AG10803 (cell line): ENCODE measurements around the gene CHRND.

Source experiments
- DNase-seq: peaks from one replicate; pipeline ENCODE4 v3.0.0; 2010; ENCODE audit warnings: low read depth
- H3K4me3 ChIP-seq: 2 replicates; pipeline ENCODE4 v1.5.1; 2011; ENCODE audit warnings: mild to moderate bottlenecking, low read length, control low read depth
- TF ChIP-seq, protein P1 (sequence below): conservative IDR thresholded peaks from 2 replicates; pipeline ENCODE4 v1.5.1; 2011; ENCODE audit warnings: mild to moderate bottlenecking, low read length, control low read depth, inconsistent platforms

CHRND gene

DNA sequence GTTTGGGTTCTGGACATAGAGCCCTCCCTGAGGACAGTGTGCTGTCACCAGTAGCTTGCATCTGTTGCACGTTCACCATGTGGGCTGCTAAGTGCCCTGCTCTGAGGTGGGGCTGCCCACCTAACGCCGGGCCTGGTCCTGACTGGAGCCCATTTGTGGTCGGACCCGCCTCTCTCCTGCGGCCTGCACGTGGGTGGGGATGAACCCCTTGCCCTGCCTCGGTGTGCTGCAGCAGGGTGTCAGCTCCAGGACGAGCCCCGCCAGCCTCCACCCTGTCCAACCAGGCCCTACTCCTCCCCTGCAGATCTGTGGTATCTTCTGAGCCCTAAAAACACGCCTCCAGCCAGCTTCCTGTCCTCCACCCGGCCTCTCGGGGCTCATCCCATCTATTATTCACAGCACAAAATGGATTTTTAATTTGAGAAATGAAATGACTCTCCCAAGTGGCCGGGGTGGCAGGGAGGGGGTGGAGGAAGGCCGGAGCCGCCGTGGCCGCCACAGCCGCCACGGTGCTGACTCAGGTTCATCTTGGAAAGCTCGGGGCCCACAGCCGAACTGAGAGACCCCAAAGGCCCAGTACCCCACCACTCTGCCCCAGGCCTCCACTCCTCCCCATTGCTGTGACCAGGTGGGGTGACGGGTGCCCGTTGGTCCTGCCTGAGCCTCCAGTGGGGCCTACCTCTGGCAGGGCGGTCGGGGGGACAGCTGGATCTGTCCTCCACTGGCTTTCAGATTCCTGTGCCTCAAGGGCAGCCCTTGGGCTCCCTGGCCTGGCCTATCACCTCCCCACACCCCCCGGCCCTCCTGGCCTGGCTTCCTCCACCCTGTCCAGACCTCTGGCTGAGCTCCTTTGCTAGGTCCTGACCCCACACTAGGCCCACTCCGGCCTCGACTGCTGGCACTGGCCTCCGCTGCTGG, 35.5 kb upstream of the CHRND start:
- TF ChIP-seq, protein P1, sequence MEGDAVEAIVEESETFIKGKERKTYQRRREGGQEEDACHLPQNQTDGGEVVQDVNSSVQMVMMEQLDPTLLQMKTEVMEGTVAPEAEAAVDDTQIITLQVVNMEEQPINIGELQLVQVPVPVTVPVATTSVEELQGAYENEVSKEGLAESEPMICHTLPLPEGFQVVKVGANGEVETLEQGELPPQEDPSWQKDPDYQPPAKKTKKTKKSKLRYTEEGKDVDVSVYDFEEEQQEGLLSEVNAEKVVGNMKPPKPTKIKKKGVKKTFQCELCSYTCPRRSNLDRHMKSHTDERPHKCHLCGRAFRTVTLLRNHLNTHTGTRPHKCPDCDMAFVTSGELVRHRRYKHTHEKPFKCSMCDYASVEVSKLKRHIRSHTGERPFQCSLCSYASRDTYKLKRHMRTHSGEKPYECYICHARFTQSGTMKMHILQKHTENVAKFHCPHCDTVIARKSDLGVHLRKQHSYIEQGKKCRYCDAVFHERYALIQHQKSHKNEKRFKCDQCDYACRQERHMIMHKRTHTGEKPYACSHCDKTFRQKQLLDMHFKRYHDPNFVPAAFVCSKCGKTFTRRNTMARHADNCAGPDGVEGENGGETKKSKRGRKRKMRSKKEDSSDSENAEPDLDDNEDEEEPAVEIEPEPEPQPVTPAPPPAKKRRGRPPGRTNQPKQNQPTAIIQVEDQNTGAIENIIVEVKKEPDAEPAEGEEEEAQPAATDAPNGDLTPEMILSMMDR = no peak
- H3K4me3 ChIP-seq = no peak overlapping the region
- DNase-seq = no peak

DNA sequence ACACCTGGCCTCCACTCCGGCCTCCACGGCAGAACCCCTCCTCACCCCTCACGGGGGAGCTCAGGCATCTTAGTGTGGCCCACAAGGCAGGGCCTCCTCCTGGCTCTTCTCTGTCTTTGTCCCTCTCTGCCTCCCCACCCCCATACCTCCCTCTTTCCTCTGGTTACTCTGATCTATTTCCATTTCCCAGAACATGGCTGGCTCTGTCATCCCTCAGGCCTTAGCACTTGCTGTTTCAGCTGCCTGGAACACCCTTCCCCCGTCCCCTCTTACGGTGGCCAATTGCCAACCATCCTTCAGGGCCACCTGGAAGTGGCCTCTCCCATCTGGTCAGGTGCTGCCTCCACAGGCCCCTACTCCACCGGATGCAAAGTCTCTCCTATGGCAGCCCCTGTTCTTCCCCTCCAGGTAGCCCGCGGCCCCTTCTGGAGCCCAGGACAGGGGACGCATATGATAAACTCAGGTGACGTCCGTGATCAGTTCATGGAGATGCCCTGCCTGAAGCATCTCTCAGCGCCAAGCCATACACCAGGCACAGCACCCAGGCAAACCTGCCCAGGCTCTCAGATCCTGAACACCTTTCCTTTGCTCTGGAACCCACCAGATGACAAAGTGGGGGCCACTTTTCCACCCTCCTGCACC, 34.7 kb upstream of the CHRND start:
- DNase-seq = no peak
- TF ChIP-seq, protein P1 = no peak
- H3K4me3 ChIP-seq = no peak overlapping the region

DNA sequence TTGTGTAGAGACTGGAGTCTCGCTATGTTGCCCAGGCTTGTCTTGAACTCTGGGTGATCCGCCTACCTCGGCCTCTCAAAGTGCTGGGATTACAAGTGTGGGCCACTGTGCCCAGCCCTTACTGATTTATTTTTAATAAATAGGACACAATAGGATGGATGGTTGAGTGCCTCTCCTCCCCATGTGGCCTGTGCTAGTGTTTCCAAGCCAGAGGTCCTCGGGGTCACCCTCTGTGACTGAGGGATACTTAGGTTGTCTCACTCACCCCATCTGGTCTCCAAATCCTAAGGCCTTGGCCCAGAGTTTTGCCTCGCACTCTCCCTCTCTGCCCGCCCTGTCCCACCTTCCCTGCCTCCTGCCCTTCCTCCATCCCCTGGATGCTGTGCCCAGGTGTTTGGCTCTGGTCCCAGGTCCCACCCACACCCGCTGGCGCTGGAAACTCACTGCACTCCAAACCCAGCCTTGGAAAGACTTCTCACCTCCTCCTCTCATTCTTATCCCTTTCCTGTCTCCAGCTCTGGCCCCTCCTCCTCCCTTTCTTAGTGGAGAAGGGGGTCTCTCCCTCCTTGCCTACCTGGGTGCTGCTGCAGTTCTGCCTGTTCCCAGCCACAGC, 33.6 kb upstream of the CHRND start:
- H3K4me3 ChIP-seq = no peak overlapping the region
- TF ChIP-seq, protein P1 = no peak
- no peak for DNase-seq

DNA sequence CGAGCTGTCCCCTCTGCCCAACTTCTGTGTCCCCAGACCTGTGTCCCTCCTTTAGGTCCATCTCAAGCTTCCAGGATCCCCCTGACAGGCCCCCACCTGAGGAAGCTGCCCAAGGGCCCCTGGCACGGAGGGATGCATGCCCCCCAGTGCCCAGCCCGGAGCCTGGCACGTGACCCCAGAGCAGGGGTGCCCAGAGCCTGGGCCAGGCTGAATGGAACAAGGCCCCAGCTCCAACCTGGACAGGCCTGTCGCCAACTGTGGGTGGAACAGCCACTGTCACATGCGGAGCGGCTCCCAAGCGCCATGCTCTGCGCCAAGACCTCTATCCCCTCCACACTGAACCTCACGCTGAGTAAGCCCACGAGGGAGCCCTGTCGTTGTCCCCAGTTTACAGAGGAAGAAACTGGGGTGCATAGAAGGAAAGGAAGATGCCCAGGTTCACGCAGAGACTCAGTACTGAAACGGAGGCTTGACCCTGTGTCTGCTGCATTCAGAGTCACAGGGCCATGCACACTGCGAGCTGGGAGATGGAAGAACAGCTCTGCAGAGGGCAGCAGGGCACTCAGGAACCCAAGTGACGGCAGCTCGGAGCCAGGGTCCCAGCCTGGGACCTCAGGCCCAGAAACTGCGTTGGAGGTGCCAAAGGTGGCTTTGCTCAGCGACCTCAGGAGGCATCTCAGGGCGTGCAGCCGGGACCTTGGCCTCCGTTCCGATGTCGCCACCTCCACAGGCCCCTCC, 32.8 kb upstream of the CHRND start:
- TF ChIP-seq, protein P1 = no peak
- no peak overlapping the region for H3K4me3 ChIP-seq
- DNase-seq = no peak

DNA sequence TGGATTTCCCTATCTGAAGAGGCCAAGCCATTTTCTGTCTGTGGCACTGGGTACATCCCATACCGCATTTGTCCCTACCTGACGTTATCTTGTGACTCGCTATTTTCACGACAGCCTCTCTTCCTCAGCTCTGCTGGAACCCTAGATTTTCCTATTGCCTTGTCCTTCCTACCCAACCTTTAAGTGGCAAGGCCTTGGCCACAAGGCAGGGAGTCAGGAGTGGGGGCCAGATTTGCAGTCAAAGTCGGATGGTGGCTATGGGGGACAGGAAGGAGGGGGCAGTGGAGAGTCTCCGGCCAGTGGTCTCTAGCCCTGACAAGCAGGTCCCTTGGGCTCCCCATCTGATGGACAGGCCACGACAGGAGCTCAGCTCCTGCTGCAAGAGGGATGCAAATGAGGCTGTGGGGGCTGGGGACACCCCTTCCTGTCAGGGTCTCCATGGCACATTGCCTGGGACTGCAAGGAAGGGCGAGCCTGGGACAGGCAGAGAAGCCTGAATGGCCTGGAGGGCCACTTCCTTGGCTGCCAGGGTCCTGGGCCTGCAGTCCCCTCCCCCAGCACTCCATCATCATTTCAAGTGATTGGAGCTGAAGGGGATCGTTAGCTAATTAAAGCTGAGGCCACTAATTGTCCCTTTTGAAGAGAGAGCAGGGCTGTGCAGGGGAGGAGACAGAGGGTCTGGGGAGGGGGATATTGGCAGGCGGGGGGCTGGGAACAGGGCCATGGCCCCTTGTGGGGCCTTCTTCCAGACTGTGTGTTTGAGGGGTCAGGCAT, 32.1 kb upstream of the CHRND start:
- TF ChIP-seq, protein P1 = no peak
- DNase-seq = no peak
- H3K4me3 ChIP-seq = no peak overlapping the region

DNA sequence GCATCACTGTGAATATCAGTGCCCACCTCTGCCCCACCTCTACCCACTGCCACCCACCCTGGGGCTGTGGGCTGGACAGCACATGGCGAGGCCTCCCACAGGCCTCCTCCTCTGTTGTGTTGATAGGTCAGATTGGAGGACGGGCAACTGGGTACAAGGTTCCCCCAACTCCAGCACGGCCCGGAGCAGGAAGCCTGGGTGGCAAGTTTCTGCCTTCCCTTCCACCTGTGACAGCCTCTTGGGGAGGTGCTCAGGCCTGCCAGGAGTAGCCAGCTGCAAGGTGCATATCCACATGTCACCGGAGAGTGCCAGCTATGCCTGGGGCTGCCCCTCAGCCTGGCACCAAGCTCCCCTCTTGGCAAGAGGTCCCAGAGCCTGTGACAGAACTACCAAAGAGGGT, 31.4 kb upstream of the CHRND start:
- TF ChIP-seq, protein P1 = no peak
- no peak for DNase-seq
- H3K4me3 ChIP-seq = no peak overlapping the region
